HepG2 (cell line): ENCODE measurements around the gene NAMPT. TPM values are rescaled to one million over a fixed set of nuclear protein-coding genes. Genes with fewer than 3 reads are reported as not detected.

Experiments
- ATAC-seq: fragments of 200-7000 bp; cut with Tn5 transposase; 3 replicates; pipeline ENCODE4 v1.9.1; 2020; ENCODE audit warnings: mild to moderate bottlenecking, moderate library complexity
- BruUV-seq: library from RNA; stranded (reverse); fragments of 400-500 nt; replicated peaks from 2 replicates; lab custom pipeline; 2021; lab: Mats Ljungman, UMichigan
- CTCF ChIA-PET: fragments of 300-600 bp; formaldehyde crosslinking; extraction: SDS; loops from one replicate; lab custom pipeline; 2021; ENCODE audit warnings: low total read pairs, inconsistent platforms, low intra/inter-chr PET ratio; lab: Yijun Ruan, JAX
- POLR2A ChIA-PET: fragments of 350-600 bp; sonication (Branson Sonifier 250); formaldehyde crosslinking; loops from one replicate; lab custom pipeline; 2020; ENCODE audit warnings: antibody characterized with exemption, inconsistent platforms; lab: Yijun Ruan, JAX
- DNase-seq: peaks from one replicate; pipeline ENCODE4 v3.0.0-alpha.2; 2015; ENCODE audit warnings: low spot score
- FAIRE-seq: peaks from 3 replicates; lab custom pipeline; 2011; peaks lifted over from hg19 to GRCh38; lab: Jason Lieb, UNC
- H2AFZ ChIP-seq: one replicate; pipeline ENCODE4 v1.6.1; 2011; ENCODE audit warnings: low read length, inconsistent platforms
- H3K27ac ChIP-seq: fragments of 300-600 bp; 3 replicates; pipeline ENCODE4 v1.8.0; 2011; ENCODE audit warnings: mixed run types, mild to moderate bottlenecking, mixed read lengths, low read length, inconsistent platforms; ENCODE audit not compliant: insufficient read depth; ENCODE audit errors: extremely low read length
- H3K27me3 ChIP-seq, 2 experiments: fragments of 200-600 bp in 1 of 2; 2 replicates in 1 of 2; 3 replicates in 1 of 2; pipeline versions ENCODE4 v1.6.0 to v1.8.0; 2011; ENCODE audit warnings: low read length in 2 of 2, mild to moderate bottlenecking in 2 of 2, moderate library complexity in 2 of 2, inconsistent platforms in 1 of 2; ENCODE audit not compliant: insufficient read depth in 2 of 2, control insufficient read depth in 1 of 2
- H3K36me3 ChIP-seq, 2 experiments: fragments of 200-600 bp in 1 of 2; replicated peaks in 1 of 2; 2 replicates in 1 of 2; 3 replicates in 1 of 2; pipeline versions ENCODE4 v1.5.1 to v1.8.0; 2011; ENCODE audit warnings: low read length in 2 of 2, inconsistent platforms in 1 of 2; ENCODE audit not compliant: insufficient read depth in 2 of 2, control insufficient read depth in 1 of 2
- H3K4me1 ChIP-seq: 2 replicates; pipeline ENCODE4 v1.5.1; 2012; ENCODE audit warnings: low read length, inconsistent platforms; ENCODE audit not compliant: insufficient read depth
- H3K4me2 ChIP-seq: 2 replicates; pipeline ENCODE4 v1.6.0; 2011; ENCODE audit warnings: low read depth, low read length, inconsistent platforms
- H3K4me3 ChIP-seq, 3 experiments: fragments of 200-600 bp in 1 of 3; sonication (generic), shearing (Covaris generic) in 1 of 3; replicated peaks in 1 of 3; 2 replicates each; pipeline ENCODE4 v1.5.1; 2011 to 2016; ENCODE audit warnings: low read length in 3 of 3, inconsistent platforms in 2 of 3, low read depth in 2 of 3, mild to moderate bottlenecking in 2 of 3, control low read depth in 1 of 3, mixed read lengths in 1 of 3; ENCODE audit not compliant: insufficient read depth in 1 of 3
- H3K79me2 ChIP-seq: one replicate; pipeline ENCODE4 v1.6.1; 2011; ENCODE audit warnings: low read length, inconsistent platforms; ENCODE audit not compliant: insufficient read depth
- H3K9ac ChIP-seq: 2 replicates; pipeline ENCODE4 v1.6.0; 2011; ENCODE audit warnings: mild to moderate bottlenecking, low read depth, low read length, inconsistent platforms; ENCODE audit not compliant: insufficient read depth
- H3K9me3 ChIP-seq: 2 replicates; pipeline ENCODE4 v1.5.1; 2012; ENCODE audit warnings: mild to moderate bottlenecking, low read length
- H4K20me1 ChIP-seq: 2 replicates; pipeline ENCODE4 v1.6.0; 2011; ENCODE audit warnings: inconsistent platforms, mild to moderate bottlenecking, low read length, moderate library complexity; ENCODE audit not compliant: insufficient read depth
- DRAP1 ChIP-seq: IDR thresholded peaks from 2 replicates; pipeline ENCODE4 v1.6.1; 2016; ENCODE audit warnings: missing genetic modification reagents, missing compliant biosample characterization
- HMG20B ChIP-seq: conservative IDR thresholded peaks from 2 replicates; pipeline ENCODE4 v1.6.1; 2016; ENCODE audit warnings: missing genetic modification reagents, missing compliant biosample characterization
- JUNB ChIP-seq: sonication (generic); formaldehyde crosslinking; IDR thresholded peaks from 2 replicates; pipeline ENCODE4 v1.8.0; 2022; ENCODE audit warnings: missing genetic modification reagents, mild to moderate bottlenecking, borderline replicate concordance
- MXD3 ChIP-seq: IDR thresholded peaks from 2 replicates; pipeline ENCODE4 v1.6.1; 2016; ENCODE audit warnings: mild to moderate bottlenecking, missing biosample characterization, missing genetic modification reagents
- PAWR ChIP-seq: sonication (generic); formaldehyde crosslinking; IDR thresholded peaks from 2 replicates; pipeline ENCODE4 v1.4.0; 2020; ENCODE audit warnings: missing genetic modification reagents, mild to moderate bottlenecking, borderline replicate concordance
- PAXIP1 ChIP-seq: sonication (generic); formaldehyde crosslinking; conservative IDR thresholded peaks from 2 replicates; pipeline ENCODE4 v1.4.0; 2020; ENCODE audit warnings: mild to moderate bottlenecking, missing genetic modification reagents, moderate library complexity
- POLR2AphosphoS5 ChIP-seq: IDR thresholded peaks from 2 replicates; pipeline ENCODE4 v1.6.1; 2012; ENCODE audit warnings: low read depth, low read length
- REXO4 ChIP-seq: sonication (generic); formaldehyde crosslinking; IDR thresholded peaks from 2 replicates; pipeline ENCODE4 v1.8.0; 2022; ENCODE audit warnings: missing genetic modification reagents, mild to moderate bottlenecking, borderline replicate concordance
- SATB2 ChIP-seq: sonication (generic); formaldehyde crosslinking; IDR thresholded peaks from 2 replicates; pipeline ENCODE4 v1.5.0; 2020; ENCODE audit warnings: missing genetic modification reagents
- YY1 ChIP-seq: IDR thresholded peaks from 2 replicates; pipeline ENCODE4 v1.6.1; 2011; ENCODE audit warnings: low read length, low read depth, moderate library complexity, mild to moderate bottlenecking; ENCODE audit not compliant: insufficient read depth, insufficient replicate concordance
- ZNF552 ChIP-seq: sonication (generic); formaldehyde crosslinking; IDR thresholded peaks from 2 replicates; pipeline ENCODE4 v1.9.0; 2022; ENCODE audit warnings: missing genetic modification reagents, mild to moderate bottlenecking, borderline replicate concordance
- WGBS: methylation state at CpG from one replicate; pipeline ENCODE4 v1.1.6; 2017; ENCODE audit warnings: low lambda C conversion rate; 5-methylcytosine and 5-hydroxymethylcytosine counted together
- in situ Hi-C: cut with HindIII; loops from 2 replicates; pipeline ENCODE4 v1.10.0; 2017; ENCODE audit warnings: low pct_unique_long_range_greater_than_20kb; ENCODE audit not compliant: extremely low pct_ligation_motif_present
- intact Hi-C: fragments of 100-400 bp; cut with micrococcal nuclease; formaldehyde crosslinking; loops from one replicate; pipeline ENCODE4 v1.10.0; 2022; ENCODE audit not compliant: unreplicated experiment
- polyA plus RNA-seq, 8 experiments: library from polyadenylated mRNA; depleted of rRNA in 3 of 8; stranded (reverse) in 7 of 8; unstranded in 1 of 8; fragments of >200 nt; fragmentation: Illumina TruSeq in 4 of 8; extraction: Trizol in 4 of 8; gene quantifications; 2 replicates each; pipeline versions ENCODE4 v1.2.1 to v1.2.3, GENCODE V29; 2011 to 2016; ENCODE audit warnings: low read depth in 4 of 8, missing spikeins in 1 of 8, mixed read lengths in 1 of 8; ENCODE audit not compliant: insufficient read depth in 1 of 8
- total RNA-seq, 5 experiments: library from RNA; depleted of rRNA; stranded (reverse); fragments of >200 nt; fragmentation: Illumina TruSeq; extraction: Trizol; gene quantifications; 2 replicates each; pipeline ENCODE4 v1.2.3, GENCODE V29; 2016; ENCODE audit warnings: low read depth in 1 of 5
- TF ChIP-seq, protein P1 (sequence below): sonication (generic); formaldehyde crosslinking; IDR thresholded peaks from 2 replicates; pipeline ENCODE4 v1.8.0; 2022; ENCODE audit warnings: low read depth, missing genetic modification reagents

The NAMPT gene
- total and polyA plus RNA-seq, 2 of the 13 experiments (the other 11 are each of a cell fraction or from before 2014, with no cell fraction given), result 15.8 to 67.7 TPM

DNA sequence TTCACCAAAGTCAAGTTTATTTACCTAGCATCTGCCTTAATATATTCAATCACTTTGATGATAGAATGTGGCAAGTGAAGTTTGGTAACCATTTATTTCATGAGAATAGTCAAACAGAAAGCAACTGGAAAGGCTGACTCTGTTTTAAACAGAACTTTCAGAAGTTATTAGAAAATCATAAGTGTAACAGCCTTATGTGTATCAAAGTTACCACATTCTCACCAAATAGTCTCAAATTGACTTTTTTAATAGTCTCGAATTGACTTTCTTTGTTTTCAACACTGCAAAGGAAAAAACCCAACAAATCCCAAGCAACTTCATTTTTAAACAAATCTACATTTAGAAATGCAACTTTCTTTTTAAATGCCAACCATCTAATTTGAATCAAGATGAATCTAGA is 29.5 kb downstream of the NAMPT start:
- Histone ChIP-seq H4K20me1 (no peaks in the 10 kb centered on the region), H3K4me1 (no peaks in the 10 kb centered on the region), H3K4me2 (no peak overlapping the region), H3K4me3 (no peak overlapping the region), H3K9ac (no peak overlapping the region), H3K27me3 (no peaks in the 10 kb centered on the region), H3K9me3 (no peaks in the 10 kb centered on the region), H3K79me2 (no peaks in the 10 kb centered on the region), H3K36me3 (peaks cover 8 to 63% of the 10 kb centered on the region in 2 experiments), H2AFZ (no peak overlapping the region), H3K27ac (no peak overlapping the region)
- in situ Hi-C loops, result no loop called here
- intact Hi-C loops, result no loop called here
- ATAC-seq (no peak), FAIRE-seq (no peak), DNase-seq (no peak)
- ChIA-PET CTCF (no interaction called here), POLR2A (no interaction called here)
- no peak for TF ChIP-seq REXO4 (CRISPR knock-in tag)
- TF ChIP-seq ZNF552 (CRISPR knock-in tag), result no peak
- no peak for TF ChIP-seq JUNB (CRISPR knock-in tag)
- TF ChIP-seq, protein P1, sequence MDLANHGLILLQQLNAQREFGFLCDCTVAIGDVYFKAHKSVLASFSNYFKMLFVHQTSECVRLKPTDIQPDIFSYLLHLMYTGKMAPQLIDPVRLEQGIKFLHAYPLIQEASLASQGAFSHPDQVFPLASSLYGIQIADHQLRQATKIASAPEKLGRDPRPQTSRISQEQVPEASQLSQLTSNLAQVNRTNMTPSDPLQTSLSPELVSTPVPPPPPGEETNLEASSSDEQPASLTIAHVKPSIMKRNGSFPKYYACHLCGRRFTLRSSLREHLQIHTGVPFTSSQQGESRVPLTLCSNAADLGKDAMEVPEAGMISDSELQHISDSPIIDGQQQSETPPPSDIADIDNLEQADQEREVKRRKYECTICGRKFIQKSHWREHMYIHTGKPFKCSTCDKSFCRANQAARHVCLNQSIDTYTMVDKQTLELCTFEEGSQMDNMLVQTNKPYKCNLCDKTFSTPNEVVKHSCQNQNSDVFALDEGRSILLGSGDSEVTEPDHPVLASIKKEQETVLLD, result no peak
- 97% methylated on average over 1 of the region's 1 CpG for WGBS
- no TSS peak for BruUV-seq

GRCh38 chr7:106254525-106255116 is 30.2 kb downstream of the NAMPT start:
- no peak for ATAC-seq
- FAIRE-seq, result no peak
- intact Hi-C loops (no loop called here), in situ Hi-C loops (no loop called here)
- no peaks in the 10 kb centered on the region for H4K20me1 ChIP-seq
- no peaks in the 10 kb centered on the region for H3K27me3 ChIP-seq
- H3K36me3 ChIP-seq, result peaks cover 4 to 59% of the 10 kb centered on the region in 2 experiments
- CTCF ChIA-PET, result no interaction called here
- no peak overlapping the region for H2AFZ ChIP-seq
- TF ChIP-seq POLR2AphosphoS5, result no peak
- TF ChIP-seq DRAP1 (CRISPR knock-in tag), result no peak
- TF ChIP-seq PAXIP1 (CRISPR knock-in tag), result no peak
- no peak for TF ChIP-seq MXD3
- no peak for TF ChIP-seq PAWR (CRISPR knock-in tag)
- no peak for TF ChIP-seq SATB2 (CRISPR knock-in tag)
- TF ChIP-seq YY1, result no peak
- TF ChIP-seq HMG20B (CRISPR knock-in tag), result no peak
- POLR2A ChIA-PET, result no interaction called here
- WGBS, result 96% methylated on average over 4 of the region's 4 CpGs
- no peaks in the 10 kb centered on the region for H3K4me1 ChIP-seq
- H3K79me2 ChIP-seq, result no peaks in the 10 kb centered on the region
- no peak overlapping the region for H3K27ac ChIP-seq
- no peak overlapping the region for H3K4me2 ChIP-seq
- no peaks in the 10 kb centered on the region for H3K9me3 ChIP-seq
- DNase-seq, result no peak
- H3K9ac ChIP-seq, result no peak overlapping the region
- no TSS peak for BruUV-seq
- H3K4me3 ChIP-seq, result no peak overlapping the region
